ENCODE results near the gene CD300LB. TPM values are rescaled to one million over a fixed set of nuclear protein-coding genes. Genes with fewer than 3 reads are reported as not detected.
"Not testable (repeated sequence)": the region's sequence is repeated elsewhere in the genome, so short reads cannot be mapped to it uniquely, and the experiment has no call there.

The CD300LB gene
- total RNA-seq, 1 donor from 2014 or later, result not detected

DNA sequence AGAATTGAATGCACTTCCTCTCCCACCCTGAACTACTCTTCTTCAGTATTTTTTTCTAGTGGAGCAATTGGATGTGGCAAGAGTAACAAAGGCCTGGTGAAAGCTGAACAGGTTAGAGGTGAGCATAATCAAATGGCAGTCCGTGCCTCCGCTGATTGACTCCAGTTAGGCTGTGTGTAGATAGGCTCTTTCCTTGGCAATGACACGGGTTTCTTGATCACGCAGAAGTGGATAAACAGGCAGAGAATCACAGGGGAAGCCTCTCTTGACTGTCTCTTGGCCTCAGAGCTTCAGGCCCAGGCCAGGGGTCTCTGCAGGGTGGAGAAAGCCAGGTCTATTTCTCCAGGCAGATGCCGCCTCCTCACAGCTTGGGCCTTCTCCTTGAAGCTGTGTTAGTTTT, 4.2 kb downstream of the CD300LB start:
- no peak for DNase-seq (ENCODE audit: extremely low read depth, low read depth, low spot score)

- no peak for DNase-seq (ENCODE audit: extremely low read depth, low read depth, low spot score)
Observed at GRCh38 chr17:74526681-74527080, 4.6 kb downstream of the CD300LB start.

DNA sequence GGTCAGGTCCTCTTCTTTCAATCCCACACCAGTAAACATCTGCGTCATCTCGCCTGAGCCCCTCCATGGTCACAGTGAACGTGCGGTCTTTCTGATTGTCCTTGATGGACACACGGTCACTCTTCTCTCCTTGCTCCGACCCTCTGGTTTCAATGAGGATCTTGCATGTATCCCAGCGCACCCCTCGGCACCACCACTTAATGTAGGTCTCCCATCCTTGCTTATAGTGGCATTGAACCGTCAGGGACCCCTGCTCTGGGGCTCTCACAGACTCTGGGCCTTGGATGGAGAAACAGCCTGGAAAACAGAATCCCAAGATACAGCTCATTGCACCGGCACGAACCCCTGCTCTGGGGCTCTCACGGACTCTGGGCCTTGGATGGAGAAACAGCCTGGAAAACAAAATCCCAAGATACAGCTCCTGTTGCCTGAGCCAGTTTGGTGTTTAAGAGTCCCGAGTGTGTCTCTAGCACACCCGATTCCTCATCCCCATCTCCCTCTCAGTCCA, 5.4 kb downstream of the CD300LB start:
- DNase-seq (ENCODE audit: extremely low read depth, low read depth, low spot score), result no peak

DNA sequence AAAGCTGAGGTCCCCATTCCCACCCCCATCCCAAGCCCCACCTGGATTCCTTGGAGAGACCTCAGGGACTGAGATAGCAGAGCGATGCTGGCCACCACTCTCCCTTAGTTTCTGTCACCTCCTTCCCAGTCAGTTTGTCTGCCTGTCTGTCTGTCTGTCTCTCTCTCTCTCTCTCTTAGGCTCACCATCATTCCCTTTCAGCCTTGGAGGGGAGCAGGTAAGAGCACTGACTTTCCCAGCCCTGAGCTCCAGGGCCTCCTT, 5.9 kb downstream of the CD300LB start:
- no peak for DNase-seq (ENCODE audit: extremely low read depth, low read depth, low spot score)

DNA sequence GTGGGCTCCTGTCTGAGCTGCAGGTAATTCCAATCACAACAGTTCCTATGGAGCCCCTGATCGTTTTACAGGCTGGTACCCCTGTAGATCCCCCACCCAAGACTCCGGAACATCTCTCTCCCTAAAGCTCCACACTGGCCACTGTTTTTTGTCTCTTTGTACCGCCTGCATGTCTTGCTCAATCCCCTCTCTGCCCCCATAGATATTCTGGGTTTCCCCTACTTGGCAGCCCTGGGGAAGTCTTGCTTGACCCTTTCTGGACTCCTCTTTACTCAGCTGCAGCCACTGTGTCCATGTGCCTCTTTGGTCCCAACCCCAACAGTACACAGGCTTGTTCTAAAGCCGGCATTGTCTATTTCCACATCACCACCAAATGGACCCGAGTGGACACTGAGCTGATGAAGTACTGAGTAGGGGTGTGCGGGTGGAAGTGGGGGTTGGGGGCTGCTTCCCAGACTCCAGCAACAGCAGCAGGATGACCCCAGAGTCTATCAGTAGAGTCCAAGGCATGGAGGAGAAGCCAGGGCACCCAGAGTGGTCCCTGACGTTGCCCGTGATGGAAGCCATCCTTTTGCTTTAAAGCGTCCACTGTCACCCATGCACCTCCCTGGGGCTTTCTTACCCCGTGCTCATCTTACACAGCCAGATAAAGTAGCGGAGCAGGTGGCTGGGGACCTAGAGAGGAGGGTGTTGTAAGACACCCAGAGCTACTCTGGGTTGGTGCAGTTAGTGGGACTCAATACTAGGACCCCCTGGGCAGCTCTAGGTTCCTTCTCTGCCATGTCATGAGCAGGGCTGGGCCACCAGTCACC, 6.4 kb downstream of the CD300LB start:
- DNase-seq (ENCODE audit: extremely low read depth, low read depth, low spot score), result no peak

DNA sequence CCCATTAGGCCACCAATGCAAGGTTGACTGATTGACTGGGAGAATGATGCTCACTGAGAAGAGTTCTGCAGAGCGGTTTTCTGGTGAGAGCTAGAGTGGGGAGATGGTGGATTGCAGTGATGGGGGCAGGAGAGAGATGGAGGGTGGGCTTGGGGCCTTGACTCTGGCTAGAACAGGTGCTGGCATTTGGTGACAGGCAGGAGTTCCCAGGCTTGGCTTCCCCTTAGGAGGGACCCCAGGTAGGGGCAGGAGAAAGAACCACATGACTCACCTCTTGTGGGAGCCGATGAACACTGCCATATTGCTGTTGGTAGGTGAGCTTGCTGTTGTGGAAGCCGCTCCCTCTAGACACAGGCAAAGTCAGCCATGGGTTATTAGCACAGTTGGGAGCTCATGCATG, 8.0 kb downstream of the CD300LB start:
- no peak for DNase-seq (ENCODE audit: extremely low read depth, low read depth, low spot score)

GRCh38 chr17:74522381-74523105, 8.7 kb downstream of the CD300LB start:
- DNase-seq (ENCODE audit: extremely low read depth, low read depth, low spot score), result no peak

DNA sequence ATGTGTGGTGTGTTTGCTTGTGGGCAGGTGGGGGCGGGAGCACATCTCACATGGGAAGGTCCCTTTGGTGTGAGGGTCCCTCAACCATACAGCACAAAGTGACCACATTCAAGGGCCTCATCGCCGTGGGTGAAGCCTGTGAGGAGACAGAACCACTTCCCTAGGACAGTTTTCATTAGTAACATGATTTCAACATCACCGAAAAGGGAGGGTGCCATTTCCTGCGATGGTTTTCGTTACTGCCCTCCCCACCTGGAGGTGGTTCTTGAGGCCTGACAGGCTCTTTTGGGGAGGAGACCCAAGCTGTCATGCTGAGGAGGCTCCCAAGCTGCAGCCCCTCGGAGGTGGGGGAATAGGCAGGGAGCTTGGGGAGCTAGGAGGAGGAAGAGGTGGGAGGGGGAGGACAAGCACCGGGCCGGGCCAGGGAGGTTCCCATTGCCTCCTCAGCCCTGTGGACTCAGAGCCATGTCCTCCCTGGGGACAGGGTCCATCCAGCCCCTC, 9.5 kb downstream of the CD300LB start:
- no peak for DNase-seq (ENCODE audit: extremely low read depth, low read depth, low spot score)

GRCh38 chr17:74520790-74521480, 10.3 kb downstream of the CD300LB start:
- DNase-seq (ENCODE audit: extremely low read depth, low read depth, low spot score), result no peak

GRCh38 chr17:74520016-74520434, 11.2 kb downstream of the CD300LB start:
- DNase-seq (ENCODE audit: extremely low read depth, low read depth, low spot score), result no peak

DNA sequence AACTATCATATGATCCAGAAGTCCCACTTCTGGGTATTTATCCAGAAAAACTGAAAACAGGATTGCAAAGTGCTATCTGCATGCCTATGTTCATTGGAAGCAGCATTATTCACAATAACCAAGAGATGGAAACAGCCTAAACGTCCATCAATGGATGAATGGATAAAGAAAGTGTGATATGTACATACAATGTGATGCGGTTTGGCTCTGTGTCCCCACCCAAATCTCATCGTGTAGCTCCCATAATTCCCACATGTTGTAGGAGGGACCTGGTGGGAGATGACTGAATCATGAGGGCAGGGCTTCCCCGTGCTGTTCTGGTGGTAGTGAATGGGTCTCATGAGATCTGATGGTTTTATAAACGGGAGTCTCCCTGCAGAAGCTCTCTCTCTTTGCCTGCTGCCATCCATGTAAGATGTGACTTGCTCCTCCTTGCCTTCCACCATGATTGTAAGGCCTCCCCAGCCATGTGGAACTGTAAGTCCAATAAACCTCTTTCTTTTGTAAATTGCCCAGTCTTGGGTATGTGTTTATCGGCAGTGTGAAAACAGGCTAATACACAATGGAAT, 12.8 kb downstream of the CD300LB start:
- not testable (repeated sequence) for DNase-seq (ENCODE audit: extremely low read depth, low read depth, low spot score)

DNA sequence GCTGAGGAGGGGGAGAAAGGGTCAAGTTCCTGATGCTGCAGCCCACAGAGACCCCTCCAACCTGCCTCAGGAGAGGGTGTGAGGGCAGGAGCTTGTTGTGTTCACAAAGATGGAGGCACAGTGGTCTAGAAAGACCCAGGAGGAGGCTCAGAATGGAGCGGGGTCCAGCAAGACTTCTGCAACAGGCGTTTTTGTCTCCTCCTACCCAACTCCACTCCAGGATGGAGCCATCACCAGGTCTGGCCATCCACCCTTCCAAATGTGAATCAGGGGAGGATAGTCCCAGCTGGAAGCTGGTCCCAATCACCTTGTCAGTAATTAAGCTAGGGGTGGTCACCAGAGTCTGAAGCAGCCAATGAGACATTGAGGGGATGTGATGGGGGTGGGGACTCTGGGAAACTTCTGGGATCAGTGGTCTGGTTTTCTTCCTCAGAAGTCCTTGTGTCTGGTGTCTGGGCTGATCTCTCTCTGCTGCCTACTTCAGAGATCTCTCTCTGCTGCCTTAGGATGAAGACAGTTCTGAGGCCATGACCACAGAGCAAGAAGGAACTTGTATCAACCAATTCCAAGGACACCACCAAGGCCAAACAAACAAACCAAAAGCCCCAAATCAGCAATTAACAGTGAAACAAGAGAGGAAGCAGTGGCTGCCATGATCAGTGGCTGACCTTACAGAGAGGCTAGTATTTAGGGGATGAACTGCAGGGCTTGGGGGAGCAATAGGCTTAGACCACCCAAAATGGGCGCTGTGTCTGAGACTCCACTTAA, 14.5 kb downstream of the CD300LB start:
- DNase-seq (ENCODE audit: extremely low read depth, low read depth, low spot score), result no peak

DNA sequence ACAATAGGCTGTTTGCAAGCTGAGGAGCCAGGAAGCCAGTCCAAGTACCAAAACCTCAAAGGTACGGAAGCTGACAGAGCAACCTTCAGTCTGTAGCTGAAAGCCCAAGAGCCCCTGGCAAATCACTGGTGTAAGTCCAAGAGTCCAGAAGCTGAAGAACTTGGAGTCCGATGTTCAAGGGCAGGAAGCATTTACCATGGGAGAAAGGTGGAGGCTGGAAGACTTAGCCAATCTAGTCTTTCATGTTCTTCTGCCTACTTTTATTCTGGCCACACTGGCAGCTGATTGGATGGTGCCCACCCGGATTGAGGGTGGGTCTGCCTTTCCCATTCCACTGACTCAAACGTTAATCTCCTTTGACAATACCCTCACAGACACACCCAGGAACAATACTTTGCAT, 15.3 kb downstream of the CD300LB start:
- no peak for DNase-seq (ENCODE audit: extremely low read depth, low read depth, low spot score)

DNA sequence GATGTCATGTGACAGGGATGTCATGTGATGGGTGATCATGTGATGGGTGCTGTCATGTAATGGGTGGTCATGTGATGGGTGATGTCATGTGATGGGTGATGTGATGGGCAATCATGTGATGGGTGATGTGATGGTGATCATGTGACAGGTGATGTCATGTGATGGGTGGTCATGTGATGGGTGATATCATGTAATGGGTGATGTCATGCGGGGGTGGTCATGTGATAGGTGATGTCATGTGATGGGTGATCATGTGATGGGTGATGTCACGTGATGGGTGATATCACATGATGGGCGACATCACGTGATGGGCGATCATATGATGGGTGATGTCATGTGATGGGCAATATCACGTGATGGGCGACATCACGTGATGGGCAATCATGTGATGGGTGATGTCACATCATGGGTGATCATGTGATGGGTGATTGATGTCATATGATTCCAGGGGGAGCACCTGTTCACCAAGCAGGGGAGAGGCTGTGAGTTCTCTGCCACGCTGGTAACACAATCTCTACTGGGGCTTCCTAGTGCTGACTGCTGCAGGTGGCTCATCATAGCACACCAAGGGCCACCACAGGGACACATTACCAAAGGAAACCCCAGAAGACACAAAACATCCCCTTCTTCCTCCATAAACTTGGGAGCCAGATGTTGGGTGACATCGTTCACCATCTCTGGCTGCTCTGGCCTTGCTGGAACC, 16.5 kb downstream of the CD300LB start:
- no peak for DNase-seq (ENCODE audit: extremely low read depth, low read depth, low spot score)

GRCh38 chr17:74513987-74514631, 17.2 kb downstream of the CD300LB start:
- no peak for DNase-seq (ENCODE audit: extremely low read depth, low read depth, low spot score)

DNA sequence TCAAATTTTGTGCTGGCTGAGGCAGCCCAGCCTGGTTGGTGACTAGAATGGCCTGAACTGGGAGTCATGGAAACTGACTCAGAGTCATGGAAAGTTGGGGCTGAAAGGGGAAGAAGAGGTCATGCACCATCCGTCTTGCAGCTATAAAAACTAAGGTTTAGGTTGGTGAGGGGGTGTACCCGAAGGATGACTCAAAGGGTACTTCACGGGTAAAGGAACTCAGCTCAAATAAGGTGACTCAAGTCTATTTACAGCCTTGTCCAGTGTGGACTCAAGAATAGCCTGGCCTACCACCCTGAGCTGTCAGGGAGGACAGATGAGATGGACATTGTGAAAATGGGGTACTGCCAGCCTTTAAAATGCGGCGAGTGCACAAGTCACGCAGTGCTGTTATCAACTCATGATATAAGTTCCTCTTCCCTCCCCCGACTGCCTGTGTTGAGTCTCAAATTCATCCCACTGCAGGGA, 18.6 kb downstream of the CD300LB start:
- no peak for DNase-seq (ENCODE audit: extremely low read depth, low read depth, low spot score)

GRCh38 chr17:74512036-74512435, 19.2 kb downstream of the CD300LB start:
- no peak for DNase-seq (ENCODE audit: extremely low read depth, low read depth, low spot score)

DNA sequence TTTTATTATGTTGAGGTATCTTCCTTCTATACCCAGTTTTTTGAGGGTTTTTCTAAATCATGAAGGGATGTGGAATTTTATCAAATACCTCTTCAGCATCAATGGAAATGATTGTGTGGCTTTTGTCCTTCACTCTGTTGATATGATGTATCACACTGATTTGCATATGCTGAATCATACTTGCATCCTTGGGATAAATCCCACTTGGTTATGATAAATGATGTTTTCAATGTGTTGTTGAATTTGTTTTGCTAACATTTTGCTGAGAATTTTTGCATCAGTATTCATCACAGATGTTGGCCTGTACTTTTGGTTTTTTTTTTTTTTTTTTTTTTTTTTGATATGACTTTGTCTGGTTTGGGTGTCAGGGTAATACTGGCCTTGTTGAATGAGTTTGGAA, 23.1 kb downstream of the CD300LB start:
- no peak for DNase-seq (ENCODE audit: extremely low read depth, low read depth, low spot score)

DNA sequence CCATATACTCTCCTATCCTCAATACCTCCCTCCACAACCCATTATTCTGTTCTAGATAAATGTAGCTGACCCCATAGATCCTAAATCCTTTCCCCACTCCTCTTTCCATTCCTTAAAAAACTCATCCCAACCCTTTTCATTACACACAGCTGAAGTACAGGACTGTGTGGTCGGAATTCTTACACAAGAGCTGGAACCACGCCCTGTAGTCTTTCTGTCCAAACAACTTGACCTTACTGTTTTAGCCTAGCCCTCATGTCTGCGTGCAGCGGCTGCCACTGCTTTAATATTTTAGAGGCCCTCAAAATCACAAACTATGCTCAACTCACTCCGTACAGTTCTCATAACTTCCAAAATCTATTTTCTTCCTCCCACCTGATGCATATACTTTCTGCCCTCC, 27.3 kb downstream of the CD300LB start:
- DNase-seq (ENCODE audit: extremely low read depth, low read depth, low spot score), result not testable (repeated sequence)
